Activated CD8-positive, alpha-beta T cell treated with anti-CD3 and anti-CD28 coated beads, Interleukin-2, amount 10 ng/mL, durations not matched to agents 7 days and 5 days (primary cell): Measurements from ENCODE around the gene KCNH8. TPM values are rescaled to one million over a fixed set of nuclear protein-coding genes. Genes with fewer than 3 reads are reported as not detected.
"Not testable (repeated sequence)": the region's sequence is repeated elsewhere in the genome, so short reads cannot be mapped to it uniquely, and the experiment has no call there.

ENCODE experiments used
- ATAC-seq: fragments of 150-1000 bp; cut with Tn5 transposase; one replicate; pipeline ENCODE4 v1.10.0; 2021; ENCODE audit warnings: moderate library complexity
- CTCF ChIA-PET: fragments of 350-600 bp; sonication (Branson Sonifier 250); formaldehyde crosslinking; loops from one replicate; lab custom pipeline; 2021; ENCODE audit warnings: antibody characterized with exemption; lab: Charles Lee
- POLR2A ChIA-PET: fragments of 350-600 bp; sonication (Branson Sonifier 250); formaldehyde crosslinking; loops from one replicate; lab custom pipeline; 2021; ENCODE audit warnings: antibody characterized with exemption; lab: Charles Lee
- DNase-seq: peaks from one replicate; pipeline ENCODE4 v3.0.0-alpha.2; 2020
- H3K27ac Mint-ChIP-seq: one replicate; pipeline ENCODE4 v1.8.0; 2021; ENCODE audit warnings: mild to moderate bottlenecking, mixed read lengths
- H3K27me3 Mint-ChIP-seq: one replicate; pipeline ENCODE4 v1.8.0; 2021; ENCODE audit warnings: low read depth, mixed read lengths
- H3K36me3 Mint-ChIP-seq: one replicate; pipeline ENCODE4 v1.8.0; 2021; ENCODE audit warnings: low read depth, mixed read lengths
- H3K4me1 Mint-ChIP-seq: one replicate; pipeline ENCODE4 v1.8.0; 2021; ENCODE audit warnings: low read depth, mixed read lengths
- H3K4me3 Mint-ChIP-seq: one replicate; pipeline ENCODE4 v1.8.0; 2021; ENCODE audit warnings: mild to moderate bottlenecking, mixed read lengths
- H3K9me3 Mint-ChIP-seq: one replicate; pipeline ENCODE4 v1.8.0; 2022; ENCODE audit warnings: mixed read lengths; ENCODE audit not compliant: insufficient read depth
- total RNA-seq, 2 experiments: library from RNA; stranded (reverse); gene quantifications; one replicate each; pipeline ENCODE4 v1.2.3, GENCODE V29; 2021

KCNH8 gene
- total RNA-seq, 2 experiments from 2014 or later, result not detected

DNA sequence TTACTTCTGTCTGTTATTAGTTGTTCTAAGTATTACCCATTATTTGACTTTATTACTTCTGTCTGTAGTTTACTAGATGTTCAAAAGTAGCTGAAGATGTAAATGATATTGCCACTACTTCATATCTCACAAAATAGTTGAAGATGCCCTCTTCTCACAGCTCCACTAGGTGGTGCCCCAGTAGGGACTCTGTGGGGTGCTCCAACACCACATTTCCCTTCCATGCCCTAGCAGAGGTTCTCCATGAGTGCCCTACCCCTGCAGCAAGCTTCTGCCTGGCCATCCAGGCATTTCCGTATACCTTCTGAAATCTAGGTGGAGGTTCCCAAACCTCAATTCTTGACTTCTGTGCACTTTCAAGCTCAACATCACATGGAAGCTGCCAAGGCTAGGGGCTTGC lies 80.8 kb downstream of the KCNH8 start:
- no peaks in the 10 kb centered on the region for H3K9me3 Mint-ChIP-seq
- H3K4me1 Mint-ChIP-seq, result no peaks in the 10 kb centered on the region
- H3K27ac Mint-ChIP-seq, result no peak overlapping the region
- H3K36me3 Mint-ChIP-seq, result no peaks in the 10 kb centered on the region
- no peak for ATAC-seq
- DNase-seq, result no peak
- no peak overlapping the region for H3K4me3 Mint-ChIP-seq
- POLR2A ChIA-PET, result no interaction called here
- CTCF ChIA-PET, result interaction anchor here (1.0 to 1.5 kb wide), 3 partner anchors 82 to 311 kb away, joined by 3 to 4 read pairs (median 3); no protein-coding TSS in a partner anchor
- peaks cover 3% of the 10 kb centered on the region for H3K27me3 Mint-ChIP-seq

DNA sequence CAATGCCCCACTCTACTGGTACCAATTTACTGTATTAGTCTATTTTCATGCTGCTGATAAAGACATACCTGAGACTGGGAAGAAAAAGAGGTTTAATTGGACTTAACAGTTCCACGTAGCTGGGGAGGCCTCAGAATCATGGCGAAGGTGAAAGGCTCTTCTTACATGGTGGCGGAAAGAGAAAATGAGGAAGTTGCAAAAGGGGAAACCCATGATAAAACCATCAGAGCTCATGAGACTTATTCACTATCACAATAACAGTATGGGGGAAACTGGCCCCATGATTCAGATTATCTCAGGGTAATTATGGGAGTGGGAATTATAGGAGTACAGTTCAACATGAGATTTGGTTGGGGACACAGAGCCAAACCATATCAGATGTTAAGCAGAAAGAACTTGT lies 81.6 kb downstream of the KCNH8 start:
- H3K36me3 Mint-ChIP-seq, ATAC-seq, H3K4me1 Mint-ChIP-seq, H3K27me3 Mint-ChIP-seq, POLR2A ChIA-PET, DNase-seq, H3K27ac Mint-ChIP-seq, H3K4me3 Mint-ChIP-seq, H3K9me3 Mint-ChIP-seq, CTCF ChIA-PET: not testable (repeated sequence)

- H3K4me3 Mint-ChIP-seq, result no peak overlapping the region
Observed at GRCh38 chr3:19231792-19232461, 83.6 kb downstream of the KCNH8 start.

DNA sequence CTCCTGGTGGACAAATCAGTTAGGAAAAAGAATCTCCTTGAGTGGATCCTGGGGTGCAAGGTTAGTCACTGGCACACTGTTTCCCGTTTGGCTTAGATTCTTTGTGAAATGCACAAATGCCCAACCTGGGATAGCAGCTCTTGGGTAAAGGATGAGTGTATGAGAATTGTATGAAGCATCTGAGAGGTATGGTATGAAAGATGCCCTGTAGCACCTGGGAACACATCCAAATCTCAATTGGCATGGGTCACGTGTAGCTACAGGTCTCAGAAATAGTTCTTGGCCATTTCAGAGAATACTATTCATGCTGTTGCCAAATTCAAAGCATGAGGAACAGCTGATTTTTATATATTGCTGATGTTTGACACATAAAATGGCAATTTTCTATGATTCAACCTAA lies 84.3 kb downstream of the KCNH8 start:
- POLR2A ChIA-PET, result no interaction called here
- Mint-ChIP-seq H3K4me3 (no peak overlapping the region), H3K27me3 (peaks cover 3% of the 10 kb centered on the region), H3K9me3 (no peaks in the 10 kb centered on the region), H3K4me1 (no peaks in the 10 kb centered on the region), H3K27ac (no peak overlapping the region), H3K36me3 (no peaks in the 10 kb centered on the region)
- no peak for DNase-seq
- CTCF ChIA-PET, result no interaction called here
- ATAC-seq, result no peak

More at GRCh38 chr3:19231792-19232461, 83.6 kb downstream of the KCNH8 start:
- no peaks in the 10 kb centered on the region for H3K4me1 Mint-ChIP-seq
- DNase-seq, result no peak
- no peaks in the 10 kb centered on the region for H3K36me3 Mint-ChIP-seq
- H3K27me3 Mint-ChIP-seq, result peaks cover 3% of the 10 kb centered on the region
- no peak for ATAC-seq
- CTCF ChIA-PET, result no interaction called here
- no peak overlapping the region for H3K27ac Mint-ChIP-seq
- POLR2A ChIA-PET, result no interaction called here
- H3K9me3 Mint-ChIP-seq, result no peaks in the 10 kb centered on the region

- not testable (repeated sequence) for H3K27ac Mint-ChIP-seq, H3K9me3 Mint-ChIP-seq, H3K27me3 Mint-ChIP-seq
Observed at GRCh38 chr3:19233882-19234784, 85.8 kb downstream of the KCNH8 start.

GRCh38 chr3:19248143-19248542 lies 99.8 kb downstream of the KCNH8 start:
- Mint-ChIP-seq H3K4me3 (no peak overlapping the region), H3K9me3 (no peaks in the 10 kb centered on the region), H3K36me3 (no peaks in the 10 kb centered on the region), H3K27ac (no peak overlapping the region), H3K4me1 (no peaks in the 10 kb centered on the region), H3K27me3 (no peaks in the 10 kb centered on the region)
- no peak for DNase-seq
- ATAC-seq, result no peak
- ChIA-PET CTCF (no interaction called here), POLR2A (no interaction called here)

More at GRCh38 chr3:19233882-19234784, 85.8 kb downstream of the KCNH8 start:
- H3K4me1 Mint-ChIP-seq, CTCF ChIA-PET, POLR2A ChIA-PET, H3K4me3 Mint-ChIP-seq, DNase-seq, H3K36me3 Mint-ChIP-seq, ATAC-seq: not testable (repeated sequence)

GRCh38 chr3:19248767-19249166 lies 100.5 kb downstream of the KCNH8 start:
- H3K4me1 Mint-ChIP-seq, result no peaks in the 10 kb centered on the region
- no peak overlapping the region for H3K27ac Mint-ChIP-seq
- H3K4me3 Mint-ChIP-seq, result no peak overlapping the region
- ATAC-seq, result no peak
- no peaks in the 10 kb centered on the region for H3K36me3 Mint-ChIP-seq
- ChIA-PET CTCF (no interaction called here), POLR2A (no interaction called here)
- H3K9me3 Mint-ChIP-seq, result no peaks in the 10 kb centered on the region
- H3K27me3 Mint-ChIP-seq, result no peaks in the 10 kb centered on the region
- DNase-seq, result no peak

DNA sequence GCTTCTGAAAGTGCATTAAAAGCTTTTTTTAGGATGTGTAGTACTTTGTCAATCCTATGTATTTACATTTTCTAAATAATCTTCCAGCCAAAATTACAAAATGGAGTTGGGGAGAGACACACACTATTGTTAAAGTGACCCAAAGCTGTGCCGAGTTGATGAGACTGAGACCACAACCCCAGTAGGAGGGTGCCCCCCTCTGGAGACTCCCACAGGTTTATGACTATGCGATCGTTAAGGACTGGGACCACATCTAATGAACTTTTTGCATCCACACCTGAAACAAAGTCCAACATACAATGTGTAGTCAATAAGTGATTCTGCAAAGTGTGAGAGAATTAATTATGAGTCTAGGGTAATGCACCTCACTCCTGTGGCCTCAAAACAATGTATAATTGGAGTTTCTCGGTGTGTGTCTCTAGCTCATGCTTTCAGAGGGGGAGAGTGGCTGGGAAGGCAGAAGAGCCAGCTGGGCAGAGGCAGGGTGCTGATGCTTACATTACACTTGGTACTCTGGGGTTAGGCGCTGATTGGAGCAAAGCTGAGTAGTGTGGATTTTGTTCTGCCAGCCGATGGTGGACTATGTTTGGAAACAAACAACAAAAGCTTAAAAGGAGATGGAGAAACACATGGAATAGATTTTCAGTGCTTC lies 102.8 kb downstream of the KCNH8 start:
- no peak overlapping the region for H3K27ac Mint-ChIP-seq
- H3K4me1 Mint-ChIP-seq, result peaks cover 8% of the 10 kb centered on the region
- no peaks in the 10 kb centered on the region for H3K36me3 Mint-ChIP-seq
- ChIA-PET POLR2A (no interaction called here), CTCF (interaction anchor here (1.1 kb wide), 1 partner anchor 104 kb away, joined by 3 read pairs; no protein-coding TSS in a partner anchor)
- DNase-seq (no peak), ATAC-seq (no peak)
- H3K27me3 Mint-ChIP-seq, result no peaks in the 10 kb centered on the region
- H3K4me3 Mint-ChIP-seq, result no peak overlapping the region
- no peaks in the 10 kb centered on the region for H3K9me3 Mint-ChIP-seq

DNA sequence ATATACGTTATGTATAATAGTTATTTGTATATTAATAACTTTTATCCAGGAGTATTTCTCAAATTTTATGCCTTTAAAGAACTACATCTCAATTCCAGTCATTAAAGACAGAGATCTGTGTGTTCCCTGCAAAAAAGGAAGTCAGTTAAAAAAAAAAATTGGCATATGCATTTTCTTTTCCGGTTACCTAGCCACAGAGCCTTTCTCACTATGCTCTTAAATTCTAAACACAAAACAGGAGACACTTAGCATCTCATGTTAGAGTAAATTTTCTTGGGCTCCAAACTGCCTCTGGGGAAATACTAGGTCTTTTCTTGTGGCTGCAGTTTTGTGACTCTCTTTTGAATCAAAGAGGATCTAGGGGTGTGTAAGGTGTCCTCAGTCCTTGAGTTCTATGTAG lies 105.9 kb downstream of the KCNH8 start:
- CTCF ChIA-PET, result no interaction called here
- DNase-seq, result no peak

DNA sequence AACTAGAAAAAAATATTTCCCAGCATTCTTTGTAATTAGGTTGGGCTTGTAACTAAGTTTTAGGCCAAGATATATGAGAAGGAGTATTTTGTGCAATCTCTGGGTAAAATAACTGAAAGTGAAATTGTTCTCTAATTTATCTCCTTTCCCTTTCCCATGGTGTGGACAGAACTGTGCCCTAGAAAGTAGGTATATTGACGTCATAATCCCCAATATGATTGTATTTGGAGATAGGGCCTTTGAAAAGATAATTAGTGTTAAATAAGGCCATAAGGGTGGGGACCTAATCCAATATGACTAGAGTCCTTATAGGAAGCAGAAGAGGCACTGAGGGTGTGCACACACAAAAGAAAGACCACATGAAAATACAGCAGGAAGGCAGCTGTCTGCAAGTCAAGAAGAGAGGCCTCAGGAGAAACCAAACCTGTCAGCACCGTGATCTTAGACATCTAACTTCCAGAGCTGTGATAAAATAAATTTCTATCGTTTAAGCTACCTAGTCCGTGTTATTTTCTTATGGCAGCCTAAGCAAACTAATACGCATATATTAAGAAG lies 106.6 kb downstream of the KCNH8 start:
- Mint-ChIP-seq H3K4me1 (peaks cover 8% of the 10 kb centered on the region), H3K27me3 (no peaks in the 10 kb centered on the region), H3K27ac (no peak overlapping the region), H3K9me3 (no peaks in the 10 kb centered on the region), H3K4me3 (no peak overlapping the region), H3K36me3 (no peaks in the 10 kb centered on the region)
- ATAC-seq, result no peak
- DNase-seq, result no peak
- ChIA-PET POLR2A (no interaction called here), CTCF (no interaction called here)

More for the DNA sequence above, 105.9 kb downstream of the KCNH8 start:
- ATAC-seq, result no peak
- no peaks in the 10 kb centered on the region for H3K27me3 Mint-ChIP-seq
- POLR2A ChIA-PET, result no interaction called here
- no peak overlapping the region for H3K4me3 Mint-ChIP-seq
- no peaks in the 10 kb centered on the region for H3K9me3 Mint-ChIP-seq
- peaks cover 8% of the 10 kb centered on the region for H3K4me1 Mint-ChIP-seq
- H3K27ac Mint-ChIP-seq, result no peak overlapping the region
- no peaks in the 10 kb centered on the region for H3K36me3 Mint-ChIP-seq

DNA sequence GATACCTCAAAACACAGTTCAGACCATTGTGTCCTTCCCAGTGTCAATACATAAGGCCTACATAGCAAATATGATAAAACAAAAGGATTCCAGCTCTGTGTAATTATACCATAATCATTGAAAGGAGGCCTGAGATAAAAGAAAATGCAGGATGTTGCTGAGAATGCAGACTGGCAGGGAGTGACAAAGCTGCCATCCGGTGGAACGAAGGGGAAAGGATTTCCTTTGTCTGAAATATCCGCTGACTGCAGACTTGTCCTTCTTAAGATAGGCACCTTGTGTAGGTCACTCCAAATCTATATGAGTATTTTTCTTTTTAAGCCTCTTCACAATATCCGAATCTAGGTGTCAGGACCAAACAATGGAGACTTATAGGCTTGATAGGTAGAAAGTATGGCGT lies 108.0 kb downstream of the KCNH8 start:
- Mint-ChIP-seq H3K4me1 (peaks cover 8% of the 10 kb centered on the region), H3K36me3 (no peaks in the 10 kb centered on the region), H3K27me3 (no peaks in the 10 kb centered on the region), H3K27ac (no peak overlapping the region), H3K4me3 (no peak overlapping the region), H3K9me3 (no peaks in the 10 kb centered on the region)
- CTCF ChIA-PET, result no interaction called here
- ATAC-seq, result no peak
- POLR2A ChIA-PET, result no interaction called here
- DNase-seq, result no peak
